GM18858 (cell line): ENCODE results near the gene CYP46A1.
"Not testable (repeated sequence)": the region's sequence is repeated elsewhere in the genome, so short reads cannot be mapped to it uniquely, and the experiment has no call there.

Experiments
- ATAC-seq: cut with Tn5 transposase; IDR thresholded peaks from one replicate; pipeline ENCODE4 v1.9.1; 2021; ENCODE audit not compliant: unreplicated experiment

The CYP46A1 gene

GRCh38 chr14:99754141-99755067, 70.3 kb downstream of the CYP46A1 start:
- no peak for ATAC-seq

- ATAC-seq = no peak
Observed at GRCh38 chr14:99755068-99755405, 70.9 kb downstream of the CYP46A1 start.

- ATAC-seq = no peak
Observed at GRCh38 chr14:99755629-99756603, 71.8 kb downstream of the CYP46A1 start.

GRCh38 chr14:99756796-99757195, 72.7 kb downstream of the CYP46A1 start:
- no peak for ATAC-seq

GRCh38 chr14:99757331-99758070, 73.4 kb downstream of the CYP46A1 start:
- ATAC-seq = no peak

- ATAC-seq = no peak
Observed at GRCh38 chr14:99758121-99758821, 74.2 kb downstream of the CYP46A1 start.

GRCh38 chr14:99758872-99759545, 74.9 kb downstream of the CYP46A1 start:
- ATAC-seq = no peak

GRCh38 chr14:99759546-99759925, 75.4 kb downstream of the CYP46A1 start:
- no peak for ATAC-seq

GRCh38 chr14:99760817-99761216, 76.7 kb downstream of the CYP46A1 start:
- no peak for ATAC-seq

GRCh38 chr14:99762911-99763310, 78.8 kb downstream of the CYP46A1 start:
- not testable (repeated sequence) for ATAC-seq

- ATAC-seq = no peak
Observed at GRCh38 chr14:99763527-99764221, 79.6 kb downstream of the CYP46A1 start.

GRCh38 chr14:99764222-99764706, 80.2 kb downstream of the CYP46A1 start:
- no peak for ATAC-seq

GRCh38 chr14:99768381-99768780, 84.3 kb downstream of the CYP46A1 start:
- no peak for ATAC-seq

- ATAC-seq = no peak
Observed at GRCh38 chr14:99769123-99769522, 85.0 kb downstream of the CYP46A1 start.

- ATAC-seq = no peak
Observed at GRCh38 chr14:99769799-99770198, 85.7 kb downstream of the CYP46A1 start.

- ATAC-seq = no peak
Observed at GRCh38 chr14:99772371-99773283, 88.5 kb downstream of the CYP46A1 start.

GRCh38 chr14:99773521-99774497, 89.7 kb downstream of the CYP46A1 start:
- no peak for ATAC-seq
